Epithelial cell of esophagus (primary cell): ENCODE results near the gene PPP2R5A.
A peak's percentile ranks its signal among the peaks of the same experiment; 100 is the strongest.

Source experiments
- DNase-seq: peaks from one replicate; pipeline ENCODE4 v3.0.0; 2010; ENCODE audit warnings: low read depth
- H3K4me3 ChIP-seq: 2 replicates; pipeline ENCODE4 v1.5.1; 2011; ENCODE audit warnings: mild to moderate bottlenecking, low read length, control low read depth
- TF ChIP-seq, protein P1 (sequence below): IDR thresholded peaks from 2 replicates; pipeline ENCODE4 v1.5.1; 2011; ENCODE audit warnings: low read depth, mild to moderate bottlenecking, low read length, control low read depth, inconsistent platforms; ENCODE audit not compliant: insufficient read depth; ENCODE audit errors: missing control alignments

Gene PPP2R5A

DNA sequence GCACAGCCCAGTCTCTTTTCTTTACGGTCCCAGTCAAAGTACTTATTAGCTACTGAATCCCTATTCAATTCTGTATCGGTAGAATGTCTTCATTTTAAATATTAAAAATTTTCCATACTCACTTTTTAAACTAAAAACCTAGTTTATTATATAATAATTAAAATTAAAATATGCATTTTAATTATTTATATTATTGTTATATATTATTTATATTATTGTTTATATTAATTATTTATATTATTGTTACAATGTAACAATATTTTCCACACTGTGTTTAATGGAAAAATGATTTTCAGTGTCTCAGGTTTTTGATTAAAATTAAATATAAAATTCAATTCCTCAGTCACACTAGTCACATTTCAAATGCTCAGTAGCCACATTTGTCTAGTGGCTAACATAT lies 18.2 kb upstream of the PPP2R5A start:
- TF ChIP-seq, protein P1, sequence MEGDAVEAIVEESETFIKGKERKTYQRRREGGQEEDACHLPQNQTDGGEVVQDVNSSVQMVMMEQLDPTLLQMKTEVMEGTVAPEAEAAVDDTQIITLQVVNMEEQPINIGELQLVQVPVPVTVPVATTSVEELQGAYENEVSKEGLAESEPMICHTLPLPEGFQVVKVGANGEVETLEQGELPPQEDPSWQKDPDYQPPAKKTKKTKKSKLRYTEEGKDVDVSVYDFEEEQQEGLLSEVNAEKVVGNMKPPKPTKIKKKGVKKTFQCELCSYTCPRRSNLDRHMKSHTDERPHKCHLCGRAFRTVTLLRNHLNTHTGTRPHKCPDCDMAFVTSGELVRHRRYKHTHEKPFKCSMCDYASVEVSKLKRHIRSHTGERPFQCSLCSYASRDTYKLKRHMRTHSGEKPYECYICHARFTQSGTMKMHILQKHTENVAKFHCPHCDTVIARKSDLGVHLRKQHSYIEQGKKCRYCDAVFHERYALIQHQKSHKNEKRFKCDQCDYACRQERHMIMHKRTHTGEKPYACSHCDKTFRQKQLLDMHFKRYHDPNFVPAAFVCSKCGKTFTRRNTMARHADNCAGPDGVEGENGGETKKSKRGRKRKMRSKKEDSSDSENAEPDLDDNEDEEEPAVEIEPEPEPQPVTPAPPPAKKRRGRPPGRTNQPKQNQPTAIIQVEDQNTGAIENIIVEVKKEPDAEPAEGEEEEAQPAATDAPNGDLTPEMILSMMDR: no peak
- H3K4me3 ChIP-seq: no peak overlapping the region
- DNase-seq: no peak

DNA sequence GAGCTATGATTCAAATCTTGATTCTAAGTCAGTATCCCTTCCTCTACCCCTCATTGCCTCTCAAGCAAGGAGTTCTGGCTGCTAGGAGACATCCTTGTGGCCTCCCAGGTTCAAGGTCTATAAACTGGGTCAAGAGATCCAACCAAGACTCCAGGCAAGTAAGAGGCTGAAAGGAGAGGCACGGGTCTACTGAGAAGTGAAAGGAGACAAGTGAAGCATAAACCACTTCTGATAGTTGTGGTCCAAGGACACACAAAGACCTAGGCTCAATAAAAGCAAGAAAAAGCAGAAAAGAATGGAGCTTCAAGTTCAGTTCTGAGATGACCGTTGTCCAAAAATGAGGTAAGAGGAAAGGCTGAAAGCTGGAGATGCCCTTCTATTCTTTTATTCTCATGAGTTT lies 17.8 kb upstream of the PPP2R5A start:
- no peak for DNase-seq
- TF ChIP-seq, protein P1: no peak
- H3K4me3 ChIP-seq: no peak overlapping the region

DNA sequence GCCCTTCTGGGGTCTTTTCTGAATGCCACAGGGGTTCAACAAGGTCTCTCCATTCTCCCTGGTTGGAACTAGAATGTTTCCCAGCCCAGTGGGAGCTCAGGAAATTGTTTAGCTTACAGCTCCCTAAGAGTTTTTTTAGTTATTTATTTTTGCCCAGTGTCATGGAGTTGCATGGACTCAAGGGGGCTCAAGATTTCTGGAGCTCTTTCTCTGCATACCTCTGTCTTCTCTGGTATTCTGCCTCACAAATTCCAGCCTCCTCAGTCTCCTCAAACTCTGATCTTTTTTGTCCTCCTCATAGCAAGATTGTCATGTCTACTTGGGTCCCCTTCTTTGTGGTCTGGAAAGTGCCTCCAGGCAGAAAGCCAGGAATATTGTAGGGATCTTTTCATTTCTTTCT lies 15.9 kb upstream of the PPP2R5A start:
- TF ChIP-seq, protein P1: no peak
- H3K4me3 ChIP-seq: no peak overlapping the region
- no peak for DNase-seq

DNA sequence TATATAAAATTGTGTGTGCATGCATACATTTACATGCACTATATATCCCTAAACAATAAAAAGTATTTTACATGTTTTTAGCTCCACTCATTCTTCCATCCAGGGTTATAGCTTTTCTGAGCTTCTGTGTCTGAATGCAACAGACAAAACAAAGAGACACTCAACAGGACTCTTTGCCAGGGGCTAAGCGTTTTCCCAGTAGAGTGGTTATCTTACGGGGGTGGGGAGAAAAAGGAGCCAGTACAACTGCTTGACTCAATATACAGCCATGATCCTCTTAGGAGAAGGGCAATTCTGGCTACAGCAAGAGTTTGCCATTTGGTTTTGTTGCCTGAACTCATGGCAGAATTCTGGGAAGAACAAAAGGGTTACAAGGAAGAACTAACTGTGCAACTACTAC lies 14.6 kb upstream of the PPP2R5A start:
- no peak overlapping the region for H3K4me3 ChIP-seq
- DNase-seq: no peak
- TF ChIP-seq, protein P1: no peak

DNA sequence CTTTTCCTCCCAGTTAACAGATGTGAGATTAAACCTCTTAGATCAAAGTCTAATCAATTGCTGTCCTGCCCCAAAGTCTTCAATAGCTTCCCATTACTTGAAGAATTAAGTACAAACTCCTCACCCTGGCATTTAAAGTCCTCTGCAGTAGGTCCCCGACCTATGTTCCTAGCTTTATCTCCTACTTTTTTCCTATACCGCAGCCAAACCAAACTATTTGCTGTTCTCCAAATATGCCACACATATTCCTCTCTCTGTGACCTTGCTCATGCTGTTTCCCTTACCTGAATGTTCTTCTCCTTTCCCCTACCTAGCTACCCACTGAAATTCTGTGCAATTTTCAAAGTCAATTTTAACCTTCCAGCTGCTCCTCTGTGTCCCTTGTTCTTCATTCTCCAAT lies 14.0 kb upstream of the PPP2R5A start:
- TF ChIP-seq, protein P1: no peak
- H3K4me3 ChIP-seq: no peak overlapping the region
- no peak for DNase-seq

DNA sequence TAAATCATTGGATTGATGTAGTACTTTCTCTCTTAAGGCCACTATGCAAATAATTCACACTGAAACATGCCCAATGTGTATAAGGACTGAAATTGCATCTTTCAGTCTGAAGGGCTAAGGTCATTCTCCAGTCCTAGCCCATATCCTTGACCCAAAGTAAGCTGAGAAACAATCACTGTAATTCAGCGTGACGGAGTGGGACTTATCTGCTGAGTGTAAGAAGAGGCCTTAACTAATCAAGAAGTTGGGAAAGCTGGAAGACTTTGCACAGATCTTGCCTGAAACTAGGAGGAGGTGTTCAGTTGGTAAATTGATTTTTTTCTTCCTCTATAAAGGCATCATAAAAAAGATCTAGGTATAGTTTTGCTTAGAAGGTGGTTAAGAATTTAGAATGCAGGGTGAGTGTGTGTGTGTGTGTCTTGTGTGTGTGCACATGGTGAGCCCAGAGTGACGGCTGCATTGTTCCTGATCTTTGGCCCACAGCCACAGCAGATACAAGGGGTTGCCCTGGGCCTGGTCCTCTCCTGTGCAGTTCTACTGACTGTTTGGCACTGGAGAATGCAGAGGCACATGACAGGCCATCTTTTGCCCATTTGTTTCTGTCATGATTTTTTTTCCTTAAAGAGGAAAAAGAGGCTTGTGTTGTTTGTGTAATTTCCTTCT lies 13.3 kb upstream of the PPP2R5A start:
- H3K4me3 ChIP-seq: no peak overlapping the region
- TF ChIP-seq, protein P1: no peak
- no peak for DNase-seq

DNA sequence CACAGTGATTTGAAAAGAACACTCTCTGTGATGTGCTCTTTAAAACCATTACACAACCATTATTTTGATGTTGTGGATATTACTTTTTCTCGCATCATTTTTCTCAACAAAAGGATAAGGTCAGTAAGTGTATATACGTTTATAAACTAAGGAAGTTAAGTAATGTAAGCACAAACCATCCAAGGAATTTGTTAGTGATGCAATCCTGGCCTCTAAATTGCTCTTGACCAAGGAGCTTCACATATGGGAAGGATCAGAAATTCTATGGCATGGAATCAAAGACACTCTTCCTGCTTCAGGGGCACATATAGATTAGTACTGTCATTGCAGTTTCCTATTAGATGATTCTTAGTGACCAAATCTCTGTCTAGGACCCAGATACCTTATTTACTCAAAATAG lies 3.6 kb upstream of the PPP2R5A start:
- peak; percentile 23 for DNase-seq
- no peak overlapping the region for H3K4me3 ChIP-seq
- TF ChIP-seq, protein P1: no peak
